ENCODE data around the gene GLT8D2. TPM values are rescaled to one million over a fixed set of nuclear protein-coding genes. Genes with fewer than 3 reads are reported as not detected.

Gene GLT8D2
- total RNA-seq, 1 experiment from 2014 or later, result 3.8 TPM

DNA sequence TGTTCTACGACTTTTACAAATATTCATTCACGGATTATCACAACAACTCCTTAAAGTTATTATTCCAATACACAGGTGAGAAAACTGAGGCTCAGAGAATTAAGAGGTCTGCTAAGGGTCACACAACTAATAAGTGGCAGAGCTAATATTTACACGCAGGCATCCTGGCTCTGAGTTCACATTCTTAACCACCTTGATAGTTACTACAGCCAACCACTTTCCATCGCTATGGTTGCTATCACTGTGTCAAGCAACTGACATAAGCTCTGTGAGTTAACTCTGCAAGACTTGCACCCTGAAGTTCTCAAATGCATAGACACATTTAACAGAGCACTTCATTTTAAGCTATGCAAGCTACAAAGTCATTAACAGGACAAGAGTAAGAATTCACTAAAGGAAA lies 3.7 kb downstream of the GLT8D2 start:
- Histone ChIP-seq H3K14ac (ENCODE audit: insufficient read depth, low read length) (no peak overlapping the region), H2BK5ac (ENCODE audit: insufficient read length, low read length) (no peak overlapping the region), H3K9me3 (ENCODE audit: control insufficient read depth, low read depth, low read length) (no peaks in the 10 kb centered on the region), H3K4ac (ENCODE audit: low read depth, low read length) (no peak overlapping the region), H3K79me1 (ENCODE audit: insufficient read depth, low read depth, low read length, poor library complexity, severe bottlenecking) (no peaks in the 10 kb centered on the region), H2BK15ac (ENCODE audit: low read depth, low read length) (no peak overlapping the region), H3K18ac (ENCODE audit: insufficient read length, low read depth, low read length) (no peak overlapping the region), H2AFZ (ENCODE audit: low read length) (no peak overlapping the region), H3K27ac (ENCODE audit: insufficient read length, low read depth, low read length) (no peak overlapping the region), H4K20me1 (ENCODE audit: control insufficient read depth, insufficient read depth, insufficient read length) (no peaks in the 10 kb centered on the region), H3K4me1 (ENCODE audit: insufficient read depth, low read length) (no peaks in the 10 kb centered on the region), H3K23ac (ENCODE audit: insufficient read length, low read depth, low read length) (no peak overlapping the region), H3K27me3 (ENCODE audit: insufficient read depth, low read length) (0 out of 2 replicates have a peak, but pooled peaks cover 3% of the 10 kb centered on the region), H2BK120ac (ENCODE audit: low read depth, low read length, poor library complexity, severe bottlenecking) (no peak overlapping the region), H3K9ac (ENCODE audit: extremely low read depth, insufficient read length, low read length) (no peak overlapping the region), H3K4me2 (ENCODE audit: insufficient read depth, insufficient read length, low read length) (no peak overlapping the region), H2AK5ac (ENCODE audit: insufficient read length, low read length) (no peak overlapping the region), H2BK20ac (ENCODE audit: low read depth, low read length, poor library complexity, severe bottlenecking) (no peak overlapping the region), H3K23me2 (ENCODE audit: insufficient read length, low read depth, low read length, poor library complexity, severe bottlenecking) (peaks cover 8% of the 10 kb centered on the region), H4K8ac (replicated peaks; ENCODE audit: insufficient read length, low read depth, low read length) (no peak overlapping the region), H4K5ac (ENCODE audit: insufficient read length, low read depth, low read length) (no peak overlapping the region), H2BK12ac (ENCODE audit: insufficient read length, low read depth, low read length) (no peak overlapping the region), H3K56ac (ENCODE audit: insufficient read length, low read depth, low read length) (no peak overlapping the region), H3K79me2 (ENCODE audit: insufficient read depth, low read length) (no peaks in the 10 kb centered on the region), H3T11ph (ENCODE audit: low read length) (no peak overlapping the region), H4K91ac (ENCODE audit: insufficient read length, low read depth, low read length) (no peak overlapping the region)
- H3K9me3 Mint-ChIP-seq, result no peaks in the 10 kb centered on the region
- no peaks in the 10 kb centered on the region for H3K36me3 Mint-ChIP-seq (ENCODE audit: insufficient read depth in 1 of 3, low read depth in 3 of 3)
- peaks cover 13 to 17% of the 10 kb centered on the region in 2 experiments for H3K4me1 Mint-ChIP-seq
- no peak overlapping the region for H3K4me3 Mint-ChIP-seq
- peaks cover 33% of the 10 kb centered on the region for H3K27me3 Mint-ChIP-seq (ENCODE audit: low read depth)
- no CpG with 5 or more reads among the region's 4 CpGs for WGBS (ENCODE audit: extremely low coverage, insufficient read length, low lambda C conversion rate)
- TF ChIP-seq CTCF (conservative IDR thresholded peaks at IDR 0.05), result no peak
- H3K27ac Mint-ChIP-seq, result no peak overlapping the region
- no peak for DNase-seq

Measured in H9 (cell line).